ENCODE measurements around the gene ARSD.
"Not testable (repeated sequence)": the region's sequence is repeated elsewhere in the genome, so short reads cannot be mapped to it uniquely, and the experiment has no call there.

The ARSD gene, protein sequence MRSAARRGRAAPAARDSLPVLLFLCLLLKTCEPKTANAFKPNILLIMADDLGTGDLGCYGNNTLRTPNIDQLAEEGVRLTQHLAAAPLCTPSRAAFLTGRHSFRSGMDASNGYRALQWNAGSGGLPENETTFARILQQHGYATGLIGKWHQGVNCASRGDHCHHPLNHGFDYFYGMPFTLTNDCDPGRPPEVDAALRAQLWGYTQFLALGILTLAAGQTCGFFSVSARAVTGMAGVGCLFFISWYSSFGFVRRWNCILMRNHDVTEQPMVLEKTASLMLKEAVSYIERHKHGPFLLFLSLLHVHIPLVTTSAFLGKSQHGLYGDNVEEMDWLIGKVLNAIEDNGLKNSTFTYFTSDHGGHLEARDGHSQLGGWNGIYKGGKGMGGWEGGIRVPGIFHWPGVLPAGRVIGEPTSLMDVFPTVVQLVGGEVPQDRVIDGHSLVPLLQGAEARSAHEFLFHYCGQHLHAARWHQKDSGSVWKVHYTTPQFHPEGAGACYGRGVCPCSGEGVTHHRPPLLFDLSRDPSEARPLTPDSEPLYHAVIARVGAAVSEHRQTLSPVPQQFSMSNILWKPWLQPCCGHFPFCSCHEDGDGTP

DNA sequence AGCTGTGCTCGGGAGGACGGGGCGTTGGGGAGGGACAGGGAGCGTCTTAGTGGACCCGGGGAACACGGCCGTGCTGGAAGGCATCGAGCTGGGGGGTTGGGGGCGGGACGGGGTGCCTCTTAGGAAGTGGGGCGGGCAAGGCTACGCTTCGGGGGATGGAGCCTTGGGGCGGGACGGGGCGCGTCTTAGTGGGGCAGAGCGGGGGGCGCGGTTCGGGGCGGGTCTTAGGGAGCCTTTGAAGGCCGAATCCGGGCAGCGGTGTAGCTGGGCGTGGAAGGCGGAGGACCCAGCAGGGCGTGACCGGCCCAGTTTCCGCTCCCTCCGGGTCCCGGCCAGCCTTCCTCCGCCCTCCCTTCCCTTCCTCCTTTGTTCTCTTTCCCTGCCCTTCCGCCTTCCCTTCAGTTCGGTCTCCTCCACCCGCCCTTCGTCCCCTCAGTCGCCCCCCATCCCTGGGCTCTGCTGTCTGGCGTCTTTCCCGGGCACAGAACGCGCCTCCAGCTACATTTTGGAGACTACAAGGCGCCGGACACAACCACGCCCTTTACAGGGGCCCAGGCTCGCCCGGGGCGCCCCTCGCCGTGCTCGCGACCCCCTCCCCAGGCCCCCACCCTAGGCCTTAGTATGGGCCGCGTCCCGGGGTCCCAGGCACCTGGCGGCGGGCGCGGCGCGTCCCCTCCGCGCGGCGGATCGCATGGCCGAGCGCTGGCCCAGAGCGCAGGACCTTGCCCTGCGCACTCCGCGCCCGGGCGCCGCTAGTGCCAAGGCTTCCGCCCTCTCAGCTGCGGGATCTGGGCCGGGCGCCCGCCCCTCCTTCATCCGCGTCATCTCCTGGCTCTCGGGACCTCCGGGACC is at the start of gene ARSD:
Gene ARSD (minus strand): TSS at position 757 of the 852 bp plus-strand sequence. CDS start 64 bp downstream, at position 693.
- peak; percentile 34 for DNase-seq (ENCODE audit: low spot score)

DNA sequence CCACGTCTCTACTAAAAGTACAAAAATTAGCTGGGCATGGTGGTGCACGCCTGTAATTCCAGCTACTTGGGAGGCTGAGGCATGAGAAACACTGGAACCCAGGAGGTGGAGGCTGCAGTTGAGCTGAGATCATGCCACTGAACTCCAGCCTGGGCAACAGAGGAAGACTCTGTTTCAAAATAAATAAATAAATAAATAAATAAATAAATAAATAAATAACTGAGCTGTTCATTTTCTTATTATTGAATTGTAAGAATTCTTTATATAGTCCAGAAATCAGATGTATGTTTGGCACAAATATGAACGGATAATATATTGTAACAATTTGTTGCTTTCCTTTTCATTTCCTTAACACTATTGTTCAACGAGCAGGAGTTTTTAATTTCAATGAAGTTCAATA is 49.5 kb upstream of the ARSD start:
- not testable (repeated sequence) for DNase-seq (ENCODE audit: low spot score)

- no peak for DNase-seq (ENCODE audit: low spot score)
Measured at GRCh38 chrX:2974961-2975360, 45.8 kb upstream of the ARSD start.

- no peak for DNase-seq (ENCODE audit: low spot score)
Measured at GRCh38 chrX:2972391-2972790, 43.3 kb upstream of the ARSD start.

- no peak for DNase-seq (ENCODE audit: low spot score)
Measured at GRCh38 chrX:2969021-2969420, 39.9 kb upstream of the ARSD start.

DNA sequence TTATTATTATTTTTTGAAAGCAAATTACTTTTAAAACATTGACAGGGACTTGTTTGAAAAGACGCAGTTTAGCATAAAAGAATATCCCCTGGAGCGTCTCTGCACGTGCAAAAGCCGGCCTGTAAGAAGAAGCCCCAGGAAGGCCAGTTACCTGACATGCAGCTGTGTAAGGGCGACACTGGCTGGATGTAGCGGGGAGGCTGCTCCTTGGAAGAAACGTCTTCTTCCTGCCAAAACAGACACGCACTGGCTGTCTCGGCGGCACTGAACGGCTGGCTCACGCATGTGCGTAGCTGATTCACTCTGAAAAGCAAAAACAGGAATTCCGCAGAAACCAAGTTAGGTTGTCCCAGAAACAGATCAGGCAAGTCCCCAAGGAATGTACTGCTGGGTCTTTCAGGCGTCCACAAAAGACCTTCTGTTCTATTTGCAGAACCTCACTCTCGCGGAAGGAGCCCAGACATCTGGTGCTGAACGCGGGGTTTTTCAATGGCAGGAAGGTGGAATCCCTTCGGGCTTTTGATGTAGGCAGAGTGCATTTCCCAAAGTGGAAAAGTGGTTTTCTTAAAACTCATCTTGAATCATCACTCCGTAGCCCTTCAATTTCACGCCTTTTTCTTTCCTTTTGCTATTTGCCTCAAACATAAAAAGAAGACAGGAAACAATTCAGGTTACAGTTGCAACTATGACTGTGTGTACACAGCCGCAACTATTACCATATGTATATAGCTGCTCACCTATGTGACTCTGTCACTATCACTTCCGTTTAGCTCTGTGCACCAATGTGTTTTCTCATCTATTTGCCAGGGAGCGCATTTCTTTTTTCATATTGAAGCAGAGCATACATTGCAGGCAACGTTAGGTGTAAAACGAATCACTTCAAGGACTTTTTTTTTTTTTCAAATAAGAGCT is 39.1 kb upstream of the ARSD start:
- DNase-seq (ENCODE audit: low spot score) = no peak

- no peak for DNase-seq (ENCODE audit: low spot score)
Measured at GRCh38 chrX:2967584-2967983, 38.4 kb upstream of the ARSD start.

DNA sequence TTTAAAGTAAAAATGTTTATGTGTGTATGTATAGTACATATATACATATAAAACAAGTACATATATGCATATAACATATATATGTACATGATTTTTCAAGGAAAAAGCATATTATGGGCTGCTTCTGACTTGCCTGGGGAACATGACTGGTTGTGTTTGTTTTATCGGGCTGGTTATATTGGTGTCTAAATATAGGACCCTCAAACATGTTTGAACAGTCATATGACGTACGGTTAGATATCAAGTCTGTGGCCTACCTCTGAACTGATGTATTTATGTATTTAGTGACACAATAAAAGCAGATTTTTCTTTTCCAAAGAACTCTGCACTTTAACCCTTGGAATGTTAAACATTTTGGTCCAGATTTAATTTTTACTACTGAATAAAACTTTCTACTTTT is 37.9 kb upstream of the ARSD start:
- no peak for DNase-seq (ENCODE audit: low spot score)

DNA sequence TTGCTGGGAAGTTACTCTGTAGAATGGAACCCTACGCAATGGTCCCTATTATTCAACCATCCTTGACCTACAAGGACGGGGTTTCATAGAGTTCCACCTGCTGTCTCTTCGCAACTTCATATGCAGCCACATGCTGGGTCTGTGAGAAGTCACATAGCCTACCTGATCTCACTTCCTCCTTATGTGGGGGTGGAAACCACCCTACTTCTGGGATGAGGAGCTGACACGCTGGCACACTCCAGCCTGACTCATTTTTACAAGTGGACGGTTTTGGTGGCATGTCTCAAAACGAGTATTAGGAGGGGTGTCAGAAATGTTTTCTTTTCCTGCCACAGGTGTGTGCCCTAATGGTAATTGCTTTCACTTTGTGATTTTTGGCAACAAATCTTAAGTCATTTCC is 36.8 kb upstream of the ARSD start:
- DNase-seq (ENCODE audit: low spot score) = no peak

DNA sequence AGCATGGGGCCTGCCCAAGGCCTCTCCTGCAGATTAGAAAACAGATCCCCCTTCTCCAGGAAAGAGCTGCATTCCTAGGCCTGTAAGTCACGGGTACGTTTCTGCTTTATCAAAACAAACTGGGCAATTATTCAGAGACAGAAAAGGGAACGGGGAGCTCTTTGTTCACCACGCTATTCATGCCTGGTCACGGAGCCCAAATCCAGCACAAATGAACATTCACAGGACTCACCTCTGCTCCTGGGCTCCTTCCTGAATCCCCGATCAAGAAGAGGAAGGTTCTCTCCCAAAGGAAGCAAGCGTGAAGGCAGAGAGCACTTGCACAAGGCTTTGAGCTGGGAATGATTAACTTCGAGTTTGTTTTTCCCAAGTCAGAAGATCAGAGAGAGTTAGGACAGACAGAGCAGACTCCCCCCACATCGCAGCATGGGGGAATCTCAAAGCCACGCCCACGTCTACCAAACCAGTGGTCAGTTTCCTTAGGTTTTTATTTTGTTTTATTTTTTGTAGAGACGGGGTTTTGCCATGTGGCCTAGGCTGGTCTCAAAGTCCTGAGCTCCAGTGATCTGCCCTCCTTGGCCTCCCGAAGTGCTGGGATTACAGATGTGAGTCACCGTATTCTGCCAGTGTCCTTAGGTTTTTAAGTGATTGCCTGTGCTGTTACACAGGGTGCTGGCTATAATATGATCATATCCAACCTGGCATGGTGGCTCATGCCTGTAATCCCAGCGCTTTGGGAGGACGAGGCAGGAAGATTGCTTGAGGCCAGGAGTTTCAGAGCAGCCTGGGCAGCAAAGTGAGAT is 35.1 kb upstream of the ARSD start:
- DNase-seq (ENCODE audit: low spot score) = not testable (repeated sequence)

DNA sequence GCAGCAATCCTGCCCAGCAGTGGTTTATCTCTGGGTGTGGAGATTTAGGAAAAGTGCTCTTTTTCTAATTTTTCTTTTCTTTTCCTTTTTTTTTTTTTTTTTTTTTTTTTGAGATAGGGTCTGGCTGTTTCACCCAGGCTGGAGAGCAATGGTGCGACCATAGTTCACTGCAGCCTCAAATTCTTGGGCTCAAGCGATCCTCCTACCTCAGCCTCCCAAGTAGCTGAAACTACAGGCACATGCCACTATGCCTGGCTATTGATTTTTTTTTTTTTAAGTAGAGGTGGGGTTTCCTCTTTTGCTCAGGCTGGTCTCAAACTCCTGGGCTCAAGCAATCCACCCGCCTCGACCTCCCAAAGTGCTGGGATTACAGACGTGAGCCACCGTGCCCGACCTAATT is 34.3 kb upstream of the ARSD start:
- not testable (repeated sequence) for DNase-seq (ENCODE audit: low spot score)

DNA sequence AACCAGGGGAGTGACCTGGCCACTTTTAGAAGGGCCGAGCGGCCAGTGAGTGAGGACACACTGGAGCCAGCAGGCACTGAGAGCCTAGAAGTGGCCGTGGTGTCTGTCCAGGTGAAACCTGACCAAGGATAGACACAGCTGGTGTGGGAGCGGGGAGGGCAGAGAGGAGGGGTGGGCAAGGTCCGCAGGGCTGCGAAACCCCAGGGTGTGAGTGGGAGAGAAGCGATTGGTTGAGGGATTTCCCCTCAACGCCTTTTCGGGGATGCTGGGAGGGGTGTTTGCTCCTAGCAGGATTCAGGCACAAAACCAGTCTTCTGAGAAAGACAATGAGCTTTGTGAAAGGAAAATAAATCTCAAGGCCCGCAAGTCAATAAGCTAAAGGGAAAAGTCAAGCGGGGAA is 33.2 kb upstream of the ARSD start:
- no peak for DNase-seq (ENCODE audit: low spot score)

GRCh38 chrX:2960861-2961515 is 31.8 kb upstream of the ARSD start:
- DNase-seq (ENCODE audit: low spot score) = no peak

DNA sequence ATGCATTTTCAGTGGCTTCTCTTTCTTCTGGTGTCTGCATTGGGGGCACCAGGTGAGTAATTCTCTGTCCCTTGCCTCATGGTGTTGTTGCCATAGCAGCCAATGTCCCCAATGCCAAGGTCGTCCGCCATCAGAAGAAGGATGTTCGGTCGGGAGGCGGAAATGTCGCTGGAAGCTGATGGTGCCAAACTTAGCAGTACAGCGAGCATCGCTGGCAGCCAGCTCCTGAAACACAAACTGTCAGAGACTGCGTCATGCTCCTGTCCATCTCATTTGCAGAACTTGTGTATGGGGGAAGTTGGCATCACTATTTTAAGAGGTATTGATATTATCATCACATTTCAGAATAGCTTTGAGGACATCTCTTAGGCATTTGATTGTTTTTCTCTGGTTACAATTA is 29.1 kb upstream of the ARSD start:
- no peak for DNase-seq (ENCODE audit: low spot score)

GRCh38 chrX:2955838-2956237 is 26.7 kb upstream of the ARSD start:
- DNase-seq (ENCODE audit: low spot score) = no peak

DNA sequence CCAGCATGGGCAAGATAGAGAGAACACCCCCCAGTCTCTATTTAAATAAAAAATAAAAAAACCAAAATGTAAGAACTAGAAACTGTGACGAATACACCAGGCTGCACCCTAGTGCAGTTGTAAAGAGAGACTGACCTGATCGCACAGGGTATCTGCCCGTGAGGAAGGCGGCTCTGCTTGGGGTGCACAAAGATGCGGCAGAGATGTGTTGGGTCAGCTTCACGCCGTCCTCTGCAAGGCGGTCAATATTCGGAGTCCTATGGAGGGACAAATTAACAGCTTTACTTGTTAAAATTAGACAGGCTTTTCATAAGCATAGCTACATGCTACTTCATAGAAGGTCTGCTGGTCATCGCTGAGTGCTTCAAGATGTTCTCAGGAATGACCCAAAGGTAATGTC is 26.1 kb upstream of the ARSD start:
- DNase-seq (ENCODE audit: low spot score) = no peak

DNA sequence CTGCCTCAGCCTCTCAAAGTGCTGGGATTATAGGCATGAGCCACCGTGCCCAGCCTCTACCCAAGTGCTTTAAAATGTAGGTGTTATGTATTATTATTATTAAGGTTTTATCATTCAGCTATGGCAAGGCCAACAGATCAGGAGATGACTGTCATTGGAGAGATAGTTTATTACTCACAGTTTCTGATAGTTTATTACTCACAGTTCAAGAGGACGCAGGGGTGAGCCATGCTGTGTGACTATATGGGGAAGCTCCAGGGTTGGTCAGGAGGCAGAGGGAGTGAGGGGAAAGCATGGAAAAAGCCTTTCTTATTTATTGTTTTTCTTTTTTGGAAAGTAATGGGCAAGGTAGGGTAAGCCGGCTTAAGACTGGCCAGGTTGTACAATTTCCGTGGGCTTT is 25.4 kb upstream of the ARSD start:
- no peak for DNase-seq (ENCODE audit: low spot score)

DNA sequence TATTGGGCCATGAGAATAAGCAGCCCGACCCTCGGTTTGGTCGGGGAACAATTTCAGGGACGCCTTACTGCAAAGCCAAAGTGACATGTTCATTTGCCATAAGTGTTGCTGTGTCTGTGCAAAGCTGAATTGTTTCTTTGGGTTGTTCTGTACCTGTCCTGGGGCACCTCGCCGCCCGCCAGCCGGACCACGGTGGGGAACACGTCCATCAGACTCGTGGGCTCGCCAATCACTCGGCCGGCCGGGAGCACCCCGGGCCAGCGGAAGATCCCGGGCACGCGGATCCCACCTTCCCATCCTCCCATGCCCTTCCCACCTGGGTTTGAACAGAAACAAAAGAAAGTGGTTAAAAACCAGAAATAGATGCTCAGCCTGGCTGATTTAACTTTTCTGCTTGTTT is 8.8 kb upstream of the ARSD start:
- DNase-seq (ENCODE audit: low spot score) = not testable (repeated sequence)

GRCh38 chrX:2934715-2935710 is 5.9 kb upstream of the ARSD start:
- DNase-seq (ENCODE audit: low spot score) = no peak

Data from CD4-positive, alpha-beta T cell treated with Interleukin-2 at 100 ng/mL for 4 hours (primary cell).